Kidney (tissue), 14 donors: ENCODE results near the gene DCPS. TPM values are rescaled to one million over a fixed set of nuclear protein-coding genes. Genes with fewer than 3 reads are reported as not detected.
"Not testable (repeated sequence)": the region's sequence is repeated elsewhere in the genome, so short reads cannot be mapped to it uniquely, and the experiment has no call there.

ENCODE experiments used
- DNase-seq, 5 donors: peaks; one replicate each; pipeline ENCODE4 v3.0.0-alpha.2; 2013 to 2020
- FAIRE-seq: peaks from 2 replicates; lab custom pipeline; 2012; peaks lifted over from hg19 to GRCh38; lab: Jason Lieb, UNC
- H3K27ac ChIP-seq, 2 donors: one replicate each; pipeline ENCODE4 v1.7.0; 2013; ENCODE audit warnings: low read depth in 2 of 2, low read length in 2 of 2, inconsistent platforms in 1 of 2
- H3K27me3 ChIP-seq: one replicate; pipeline ENCODE4 v1.7.1; 2013; ENCODE audit warnings: low read length, inconsistent platforms; ENCODE audit not compliant: control insufficient read depth, insufficient read depth
- H3K36me3 ChIP-seq, 3 donors: one replicate each; pipeline versions ENCODE4 v1.7.0 to v1.7.1; 2013; ENCODE audit warnings: low read length in 3 of 3, control low read depth in 1 of 3, inconsistent platforms in 1 of 3; ENCODE audit not compliant: insufficient read depth in 3 of 3, control insufficient read depth in 2 of 3
- H3K4me1 ChIP-seq, 3 donors: one replicate each; pipeline versions ENCODE4 v1.7.0 to v1.7.1; 2013; ENCODE audit warnings: low read length in 3 of 3, inconsistent platforms in 1 of 3, low read depth in 1 of 3; ENCODE audit not compliant: control insufficient read depth in 2 of 3, insufficient read depth in 2 of 3
- H3K4me3 ChIP-seq, 3 donors: one replicate each; pipeline versions ENCODE4 v1.7.0 to v1.8.1; 2013; ENCODE audit warnings: low read length in 3 of 3, control low read depth in 1 of 3, inconsistent platforms in 1 of 3
- H3K9ac ChIP-seq, 3 donors: one replicate each; pipeline versions ENCODE4 v1.7.0 to v1.7.1; 2013; ENCODE audit warnings: low read length in 3 of 3, control low read depth in 1 of 3, inconsistent platforms in 1 of 3
- H3K9me3 ChIP-seq, 3 donors: one replicate each; pipeline versions ENCODE4 v1.7.0 to v1.7.1; 2013; ENCODE audit warnings: low read length in 3 of 3, control low read depth in 1 of 3, inconsistent platforms in 1 of 3; ENCODE audit not compliant: control insufficient read depth in 2 of 3, insufficient read depth in 1 of 3
- CTCF ChIP-seq: IDR thresholded peaks from 3 replicates; pipeline ENCODE4 v1.5.1; 2012; ENCODE audit warnings: mild to moderate bottlenecking, moderate library complexity, borderline replicate concordance; ENCODE audit not compliant: insufficient read depth; ENCODE audit errors: extremely low read depth
- intact Hi-C: fragments of 100-400 bp; cut with DNase I; formaldehyde crosslinking; loops from one replicate; pipeline ENCODE4 v1.11.1; 2022
- polyA plus RNA-seq: library from polyadenylated mRNA; stranded (reverse); fragments of 350-450 nt; fragmentation: Illumina TruSeq; extraction: RNeasy Lipid Tissue Mini Kit (QIAGEN cat#74804); gene quantifications from one replicate; pipeline ENCODE4 v1.2.3, GENCODE V29; 2014; ENCODE audit warnings: low read depth, low replicate concordance; ENCODE audit not compliant: insufficient read depth
- total RNA-seq: library from RNA; stranded (reverse); fragmentation: NEBNext Ultra II Directional; extraction: Animal tissue kit (Norgen Biotek cat#: 25700); gene quantifications from one replicate; pipeline ENCODE4 v1.2.1, GENCODE V29; 2021
- donor health status: control.
- donor health status: control.
- donor health status: control.
- donor health status: control.
- donor health status: control.
- donor health status: DM: yes; HTN: yes; CAD: no.
- donor health status: Normal renal cell carcinoma (clear cell type).

Gene DCPS
- total and polyA plus RNA-seq, 2 donors from 2014 or later = 23.9 to 24.2 TPM

- Histone ChIP-seq H3K27me3 (no peaks in the 10 kb centered on the region), H3K4me3 (no peak overlapping the region), H3K9ac (no peak overlapping the region), H3K27ac (peak overlapping the region in 1 of 2 donors; percentile 45), H3K9me3 (no peaks in the 10 kb centered on the region), H3K4me1 (peaks cover 0 to 3% (median 2%) of the 10 kb centered on the region in 3 donors), H3K36me3 (peaks cover 0 to 26% (median 11%) of the 10 kb centered on the region in 3 donors)
- intact Hi-C loops = no loop called here
- FAIRE-seq (no peak), DNase-seq (peak in 1 of 5 donors; percentile 61)
- TF ChIP-seq CTCF = no peak
Measured at GRCh38 chr11:126345759-126346585, 42.1 kb downstream of the DCPS start.

GRCh38 chr11:126346586-126346940 is 42.7 kb downstream of the DCPS start:
- Histone ChIP-seq H3K27me3 (no peaks in the 10 kb centered on the region), H3K9me3 (no peaks in the 10 kb centered on the region), H3K27ac (no peak overlapping the region), H3K4me1 (peaks cover 0 to 6% (median 2%) of the 10 kb centered on the region in 3 donors), H3K9ac (no peak overlapping the region), H3K36me3 (peaks cover 0 to 23% (median 9%) of the 10 kb centered on the region in 3 donors), H3K4me3 (no peak overlapping the region)
- intact Hi-C loops = no loop called here
- TF ChIP-seq CTCF = no peak
- FAIRE-seq (no peak), DNase-seq (no peak)

DNA sequence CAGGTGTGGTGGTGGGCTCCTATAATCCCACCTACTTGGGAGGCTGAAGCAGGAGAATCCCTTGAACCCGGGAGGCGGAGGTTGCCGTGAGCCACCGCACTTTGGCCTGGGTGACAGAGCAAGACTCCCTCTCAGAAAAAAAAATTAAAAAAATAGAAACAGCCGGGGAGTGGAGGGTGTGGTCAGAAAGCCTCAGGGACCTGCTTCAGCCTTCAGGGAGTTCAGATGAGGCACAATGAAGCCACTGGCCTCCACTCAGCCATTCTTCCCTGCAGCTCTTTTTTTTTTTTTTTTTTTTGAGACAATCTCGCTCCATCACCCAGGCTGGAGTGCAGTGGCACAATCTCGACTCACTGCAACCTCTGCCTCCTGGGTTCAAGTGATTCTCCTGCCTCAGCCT is 43.1 kb downstream of the DCPS start:
- H3K9ac ChIP-seq, H3K27ac ChIP-seq, H3K4me1 ChIP-seq, FAIRE-seq, H3K9me3 ChIP-seq, DNase-seq, H3K4me3 ChIP-seq, intact Hi-C loops, H3K27me3 ChIP-seq: not testable (repeated sequence)
- peaks cover 0 to 19% (median 9%) of the 10 kb centered on the region in 3 donors for H3K36me3 ChIP-seq
